ENCODE measurements around the gene VMP1. TPM values are rescaled to one million over a fixed set of nuclear protein-coding genes. Genes with fewer than 3 reads are reported as not detected.

Gene VMP1
- total RNA-seq, 1 experiment from 2014 or later: 107 TPM

GRCh38 chr17:59812139-59812538 lies 104.7 kb downstream of the VMP1 start:
- H3K36me3 ChIP-seq (ENCODE audit: insufficient read depth, low read length, poor library complexity, severe bottlenecking): no peaks in the 10 kb centered on the region
- no peak overlapping the region for H3K4me3 ChIP-seq (ENCODE audit: low read depth, low read length, poor library complexity, severe bottlenecking)
- H3K9me3 ChIP-seq (ENCODE audit: low read depth, low read length, poor library complexity, severe bottlenecking): no peaks in the 10 kb centered on the region
- no peak for DNase-seq (ENCODE audit: low spot score)
- CTCF ChIA-PET: no interaction called here
- no peak for TF ChIP-seq CTCF (conservative IDR thresholded peaks at IDR 0.05; ENCODE audit: low read depth, low read length)
- TF ChIP-seq EZH2 (IDR thresholded peaks at IDR 0.05; ENCODE audit: borderline replicate concordance, low read depth, low read length, poor library complexity, severe bottlenecking): no peak
- no TSS peak for BruUV-seq (replicated peaks)
- H3K27me3 ChIP-seq (replicated peaks; ENCODE audit: insufficient read depth, low read depth, low read length, poor library complexity): no peaks in the 10 kb centered on the region
- peaks cover 5% of the 10 kb centered on the region for H3K4me1 ChIP-seq (ENCODE audit: insufficient read depth, low read length, poor library complexity, severe bottlenecking)
- intact Hi-C loops (cut with micrococcal nuclease; ENCODE audit: unreplicated experiment): no loop called here
- H3K27ac ChIP-seq (ENCODE audit: low read depth, low read length, poor library complexity, severe bottlenecking): no peak overlapping the region
- POLR2A ChIA-PET (ENCODE audit: low non-redundant PET): no interaction called here

GRCh38 chr17:59814276-59814675 lies 106.8 kb downstream of the VMP1 start:
- no peak for DNase-seq (ENCODE audit: low spot score)
- TF ChIP-seq CTCF (conservative IDR thresholded peaks at IDR 0.05; ENCODE audit: low read depth, low read length) (no peak), EZH2 (IDR thresholded peaks at IDR 0.05; ENCODE audit: borderline replicate concordance, low read depth, low read length, poor library complexity, severe bottlenecking) (no peak)
- ChIA-PET POLR2A (ENCODE audit: low non-redundant PET) (no interaction called here), CTCF (no interaction called here)
- intact Hi-C loops (cut with micrococcal nuclease; ENCODE audit: unreplicated experiment): no loop called here
- H3K27me3 ChIP-seq (replicated peaks; ENCODE audit: insufficient read depth, low read depth, low read length, poor library complexity): no peaks in the 10 kb centered on the region
- no peaks in the 10 kb centered on the region for H3K4me1 ChIP-seq (ENCODE audit: insufficient read depth, low read length, poor library complexity, severe bottlenecking)
- no TSS peak for BruUV-seq (replicated peaks)
- H3K4me3 ChIP-seq (ENCODE audit: low read depth, low read length, poor library complexity, severe bottlenecking): no peak overlapping the region
- no peaks in the 10 kb centered on the region for H3K36me3 ChIP-seq (ENCODE audit: insufficient read depth, low read length, poor library complexity, severe bottlenecking)
- no peak overlapping the region for H3K27ac ChIP-seq (ENCODE audit: low read depth, low read length, poor library complexity, severe bottlenecking)
- no peaks in the 10 kb centered on the region for H3K9me3 ChIP-seq (ENCODE audit: low read depth, low read length, poor library complexity, severe bottlenecking)

- CTCF ChIA-PET: no interaction called here
- H3K4me3 ChIP-seq (ENCODE audit: low read depth, low read length, poor library complexity, severe bottlenecking): no peak overlapping the region
These were observed 107.2 kb downstream of the VMP1 start for GRCh38 chr17:59814685-59815084.

More at GRCh38 chr17:59814685-59815084, 107.2 kb downstream of the VMP1 start:
- Histone ChIP-seq H3K27ac (ENCODE audit: low read depth, low read length, poor library complexity, severe bottlenecking) (no peak overlapping the region), H3K9me3 (ENCODE audit: low read depth, low read length, poor library complexity, severe bottlenecking) (no peaks in the 10 kb centered on the region), H3K36me3 (ENCODE audit: insufficient read depth, low read length, poor library complexity, severe bottlenecking) (no peaks in the 10 kb centered on the region), H3K27me3 (replicated peaks; ENCODE audit: insufficient read depth, low read depth, low read length, poor library complexity) (no peaks in the 10 kb centered on the region), H3K4me1 (ENCODE audit: insufficient read depth, low read length, poor library complexity, severe bottlenecking) (no peaks in the 10 kb centered on the region)
- BruUV-seq (replicated peaks): no TSS peak
- POLR2A ChIA-PET (ENCODE audit: low non-redundant PET): no interaction called here
- no peak for DNase-seq (ENCODE audit: low spot score)
- TF ChIP-seq EZH2 (IDR thresholded peaks at IDR 0.05; ENCODE audit: borderline replicate concordance, low read depth, low read length, poor library complexity, severe bottlenecking): no peak
- TF ChIP-seq CTCF (conservative IDR thresholded peaks at IDR 0.05; ENCODE audit: low read depth, low read length): no peak
- intact Hi-C loops (cut with micrococcal nuclease; ENCODE audit: unreplicated experiment): no loop called here

Measured in A673 (cell line).